HepG2 (cell line): Measurements from ENCODE around the gene LTA.

Experiments used
- EP300 ChIP-seq, 3 experiments: sonication (generic) in 1 of 3; formaldehyde crosslinking in 1 of 3; IDR thresholded peaks; 2 replicates each; pipeline versions ENCODE4 v1.5.1 to v1.6.1; 2011 to 2020; ENCODE audit warnings: low read depth in 2 of 3, low read length in 2 of 3, borderline replicate concordance in 1 of 3, improper control_type of control experiment in 1 of 3, mild to moderate bottlenecking in 1 of 3, missing genetic modification reagents in 1 of 3, moderate library complexity in 1 of 3
- NCOR1 ChIP-seq: fragments of 200-600 bp; sonication (generic); IDR thresholded peaks from 2 replicates; pipeline ENCODE4 v1.7.0; 2017; ENCODE audit warnings: antibody characterized with exemption, low read length, borderline replicate concordance
- TGIF2 ChIP-seq: IDR thresholded peaks from 2 replicates; pipeline ENCODE4 v1.6.1; 2016; ENCODE audit warnings: control low read depth, missing compliant biosample characterization

- TF ChIP-seq NCOR1, result no peak
- TF ChIP-seq TGIF2, result no peak
- TF ChIP-seq EP300 (IDR thresholded peaks at IDR 0.05; ENCODE audit: low read depth in 2 of 2, low read length in 2 of 2), result no peak
- TF ChIP-seq EP300 (CRISPR knock-in tag; IDR thresholded peaks at IDR 0.05; ENCODE audit: borderline replicate concordance), result no peak
Measured at GRCh38 chr6:31545291-31545690, 26.8 kb upstream of the LTA start.
